ENCODE results near the gene SORCS2.

Gene SORCS2

GRCh38 chr4:7656244-7656800 is 464.0 kb downstream of the SORCS2 start:
- TF ChIP-seq GATA1 (IDR thresholded peaks at IDR 0.05; ENCODE audit: low read depth, low read length), result no peak
- no peak for TF ChIP-seq POLR2A (IDR thresholded peaks at IDR 0.05; ENCODE audit: low read length)
- DNase-seq, result no peak

GRCh38 chr4:7657545-7658297 is 465.4 kb downstream of the SORCS2 start:
- DNase-seq, result no peak

GRCh38 chr4:7658341-7659204 is 466.2 kb downstream of the SORCS2 start:
- TF ChIP-seq POLR2A (IDR thresholded peaks at IDR 0.05; ENCODE audit: low read length) (no peak), GATA1 (IDR thresholded peaks at IDR 0.05; ENCODE audit: low read depth, low read length) (no peak)
- no peak for DNase-seq

More at GRCh38 chr4:7657545-7658297, 465.4 kb downstream of the SORCS2 start:
- no peak for TF ChIP-seq POLR2A (IDR thresholded peaks at IDR 0.05; ENCODE audit: low read length)
- TF ChIP-seq GATA1 (IDR thresholded peaks at IDR 0.05; ENCODE audit: low read depth, low read length), result no peak

GRCh38 chr4:7659429-7660175 is 467.3 kb downstream of the SORCS2 start:
- DNase-seq, result no peak
- TF ChIP-seq GATA1 (IDR thresholded peaks at IDR 0.05; ENCODE audit: low read depth, low read length), result no peak
- TF ChIP-seq POLR2A (IDR thresholded peaks at IDR 0.05; ENCODE audit: low read length), result no peak

GRCh38 chr4:7660176-7661039 is 468.1 kb downstream of the SORCS2 start:
- DNase-seq, result no peak
- TF ChIP-seq GATA1 (IDR thresholded peaks at IDR 0.05; ENCODE audit: low read depth, low read length), result no peak
- TF ChIP-seq POLR2A (IDR thresholded peaks at IDR 0.05; ENCODE audit: low read length), result no peak

GRCh38 chr4:7661066-7661748 is 468.9 kb downstream of the SORCS2 start:
- no peak for TF ChIP-seq GATA1 (IDR thresholded peaks at IDR 0.05; ENCODE audit: low read depth, low read length)
- DNase-seq, result no peak

GRCh38 chr4:7661846-7662506 is 469.6 kb downstream of the SORCS2 start:
- DNase-seq, result no peak
- no peak for TF ChIP-seq POLR2A (IDR thresholded peaks at IDR 0.05; ENCODE audit: low read length)

GRCh38 chr4:7662507-7662846 is 470.1 kb downstream of the SORCS2 start:
- no peak for TF ChIP-seq GATA1 (IDR thresholded peaks at IDR 0.05; ENCODE audit: low read depth, low read length)
- no peak for DNase-seq

- TF ChIP-seq POLR2A (IDR thresholded peaks at IDR 0.05; ENCODE audit: low read length) (no peak), GATA1 (IDR thresholded peaks at IDR 0.05; ENCODE audit: low read depth, low read length) (no peak)
- no peak for DNase-seq
Measured at GRCh38 chr4:7663075-7663541, 470.8 kb downstream of the SORCS2 start.

GRCh38 chr4:7664106-7664505 is 471.8 kb downstream of the SORCS2 start:
- DNase-seq, result no peak

GRCh38 chr4:7665321-7665720 is 473.0 kb downstream of the SORCS2 start:
- TF ChIP-seq GATA1 (IDR thresholded peaks at IDR 0.05; ENCODE audit: low read depth, low read length) (no peak), POLR2A (IDR thresholded peaks at IDR 0.05; ENCODE audit: low read length) (no peak)
- DNase-seq, result no peak

More at GRCh38 chr4:7664106-7664505, 471.8 kb downstream of the SORCS2 start:
- TF ChIP-seq POLR2A (IDR thresholded peaks at IDR 0.05; ENCODE audit: low read length), result no peak
- no peak for TF ChIP-seq GATA1 (IDR thresholded peaks at IDR 0.05; ENCODE audit: low read depth, low read length)

GRCh38 chr4:7666011-7666410 is 473.7 kb downstream of the SORCS2 start:
- no peak for DNase-seq

More at GRCh38 chr4:7666011-7666410, 473.7 kb downstream of the SORCS2 start:
- TF ChIP-seq GATA1 (IDR thresholded peaks at IDR 0.05; ENCODE audit: low read depth, low read length) (no peak), POLR2A (IDR thresholded peaks at IDR 0.05; ENCODE audit: low read length) (no peak)
